HG03095 (cell line): ENCODE results near the gene PCK2.

ENCODE experiments used
- ATAC-seq: cut with Tn5 transposase; IDR thresholded peaks from one replicate; pipeline ENCODE4 v1.9.1; 2021; ENCODE audit warnings: moderate library complexity; ENCODE audit not compliant: unreplicated experiment

Gene PCK2

GRCh38 chr14:24060984-24061913 is 32.9 kb upstream of the PCK2 start:
- no peak for ATAC-seq

GRCh38 chr14:24062216-24062980 is 31.7 kb upstream of the PCK2 start:
- ATAC-seq = no peak

GRCh38 chr14:24063263-24063836 is 30.8 kb upstream of the PCK2 start:
- no peak for ATAC-seq

- ATAC-seq = no peak
These were observed 29.9 kb upstream of the PCK2 start for GRCh38 chr14:24064091-24064795.

GRCh38 chr14:24064856-24065255 is 29.3 kb upstream of the PCK2 start:
- no peak for ATAC-seq

- ATAC-seq = no peak
These were observed 28.7 kb upstream of the PCK2 start for GRCh38 chr14:24065408-24065807.

- ATAC-seq = no peak
These were observed 27.5 kb upstream of the PCK2 start for GRCh38 chr14:24066496-24067132.

GRCh38 chr14:24067133-24068082 is 26.7 kb upstream of the PCK2 start:
- ATAC-seq = no peak

- no peak for ATAC-seq
These were observed 25.2 kb upstream of the PCK2 start for GRCh38 chr14:24068711-24069410.

GRCh38 chr14:24069411-24069735 is 24.7 kb upstream of the PCK2 start:
- no peak for ATAC-seq

GRCh38 chr14:24070285-24071143 is 23.6 kb upstream of the PCK2 start:
- no peak for ATAC-seq

- no peak for ATAC-seq
These were observed 22.9 kb upstream of the PCK2 start, which contains the start of gene CPNE6 for GRCh38 chr14:24071144-24071697. CPNE6 (plus strand) TSS chr14:24071562; CDS start chr14:24072937, 1,375 bp downstream.

- ATAC-seq = no peak
These were observed 22.2 kb upstream of the PCK2 start for GRCh38 chr14:24071836-24072430.

- no peak for ATAC-seq
These were observed 21.7 kb upstream of the PCK2 start for GRCh38 chr14:24072436-24072835.

GRCh38 chr14:24072881-24073877 is 20.9 kb upstream of the PCK2 start:
- no peak for ATAC-seq
